ENCODE measurements around the gene PLEKHB2.

The PLEKHB2 gene

GRCh38 chr2:131093006-131093695 lies 12.0 kb upstream of the PLEKHB2 start, which contains the start of gene FAM168B:
TSS of gene FAM168B (minus strand) at chr2:131093460. CDS start at chr2:131082646, 10,814 bp downstream.
- peak; percentile 88 for ATAC-seq (ENCODE audit: insufficient read depth, low read depth)
- Histone ChIP-seq H4K20me1 (ENCODE audit: insufficient read depth, low read length) (peaks cover 37% of the 10 kb centered on the region; the same call in 1 of the 2 replicates), H3K9ac (ENCODE audit: low read depth, low read length) (peak within 1 kb of the TSS; percentile 99)

GRCh38 chr2:131093696-131094462 lies 11.3 kb upstream of the PLEKHB2 start:
- no peak for TF ChIP-seq CTCF (IDR thresholded peaks at IDR 0.05; ENCODE audit: borderline replicate concordance, extremely low read depth, low read length, poor library complexity, severe bottlenecking)
- H3K36me3 ChIP-seq (ENCODE audit: insufficient read depth, low read length) = peaks cover 9% of the 10 kb centered on the region
- H4K20me1 ChIP-seq (ENCODE audit: insufficient read depth, low read length) = peaks cover 31% of the 10 kb centered on the region; the same call in 1 of the 2 replicates
- no peaks in the 10 kb centered on the region for H3K27me3 ChIP-seq (ENCODE audit: insufficient read depth, low read length, poor library complexity)
- peak overlapping the region; percentile 99 for H3K9ac ChIP-seq (ENCODE audit: low read depth, low read length)
- DNase-seq (no peak), ATAC-seq (ENCODE audit: insufficient read depth, low read depth) (peak; percentile 85)
- peak overlapping the region; percentile 89 for H2AFZ ChIP-seq (ENCODE audit: low read depth, low read length)
- peaks cover 47% of the 10 kb centered on the region for H3K79me2 ChIP-seq (ENCODE audit: insufficient read depth, low read length)
- peak overlapping the region; percentile 84 for H3K4me2 ChIP-seq (ENCODE audit: insufficient read depth, low read length)
- peak overlapping the region; percentile 75 to 85 for H3K4me3 ChIP-seq (ENCODE audit: low read depth in 1 of 2, low read length in 2 of 2)
- peaks cover 25% of the 10 kb centered on the region for H3K4me1 ChIP-seq (ENCODE audit: insufficient read depth, low read length)
- H3K9me3 ChIP-seq (ENCODE audit: insufficient read depth, low read length, severe bottlenecking) = no peaks in the 10 kb centered on the region
- H3K27ac ChIP-seq (ENCODE audit: low read length) = peak overlapping the region; percentile 93

More at GRCh38 chr2:131093006-131093695, 12.0 kb upstream of the PLEKHB2 start, which contains the start of gene FAM168B:
- no peaks in the 10 kb centered on the region for H3K27me3 ChIP-seq (ENCODE audit: insufficient read depth, low read length, poor library complexity)
- H3K27ac ChIP-seq (ENCODE audit: low read length) = peak within 1 kb of the TSS; percentile 93
- TF ChIP-seq CTCF (IDR thresholded peaks at IDR 0.05; ENCODE audit: borderline replicate concordance, extremely low read depth, low read length, poor library complexity, severe bottlenecking) = no peak
- TF ChIP-seq EZH2 (IDR thresholded peaks at IDR 0.05; ENCODE audit: borderline replicate concordance, low read depth, low read length, severe bottlenecking) = no peak
- peak within 1 kb of the TSS; percentile 84 for H3K4me2 ChIP-seq (ENCODE audit: insufficient read depth, low read length)
- peak within 1 kb of the TSS; percentile 89 for H2AFZ ChIP-seq (ENCODE audit: low read depth, low read length)
- H3K9me3 ChIP-seq (ENCODE audit: insufficient read depth, low read length, severe bottlenecking) = no peaks in the 10 kb centered on the region
- DNase-seq = peak; percentile 88
- H3K4me3 ChIP-seq (ENCODE audit: low read depth in 1 of 2, low read length in 2 of 2) = peak within 1 kb of the TSS; percentile 75 to 85
- peaks cover 25% of the 10 kb centered on the region for H3K4me1 ChIP-seq (ENCODE audit: insufficient read depth, low read length)
- peaks cover 55% of the 10 kb centered on the region for H3K79me2 ChIP-seq (ENCODE audit: insufficient read depth, low read length)
- peaks cover 16% of the 10 kb centered on the region for H3K36me3 ChIP-seq (ENCODE audit: insufficient read depth, low read length)

- Histone ChIP-seq H3K27me3 (ENCODE audit: insufficient read depth, low read length, poor library complexity) (no peaks in the 10 kb centered on the region), H3K4me2 (ENCODE audit: insufficient read depth, low read length) (peak overlapping the region; percentile 84), H3K79me2 (ENCODE audit: insufficient read depth, low read length) (peaks cover 40% of the 10 kb centered on the region), H2AFZ (ENCODE audit: low read depth, low read length) (0 out of 2 replicates have a peak overlapping the region, but pooled peaks have one; percentile 89), H3K9me3 (ENCODE audit: insufficient read depth, low read length, severe bottlenecking) (no peaks in the 10 kb centered on the region), H3K4me3 (ENCODE audit: low read depth in 1 of 2, low read length in 2 of 2) (peak overlapping the region in 1 of 2 experiments; percentile 75; a peak in 2 of 4 replicates), H3K9ac (ENCODE audit: low read depth, low read length) (peak overlapping the region; percentile 99), H4K20me1 (ENCODE audit: insufficient read depth, low read length) (peaks cover 27% of the 10 kb centered on the region; the same call in 1 of the 2 replicates), H3K36me3 (ENCODE audit: insufficient read depth, low read length) (peaks cover 5% of the 10 kb centered on the region), H3K27ac (ENCODE audit: low read length) (peak overlapping the region; percentile 93; the same call in 1 of the 2 replicates), H3K4me1 (ENCODE audit: insufficient read depth, low read length) (peaks cover 25% of the 10 kb centered on the region)
- DNase-seq = no peak
- no peak for ATAC-seq (ENCODE audit: insufficient read depth, low read depth)
- TF ChIP-seq CTCF (IDR thresholded peaks at IDR 0.05; ENCODE audit: borderline replicate concordance, extremely low read depth, low read length, poor library complexity, severe bottlenecking) = no peak
- no peak for TF ChIP-seq EZH2 (IDR thresholded peaks at IDR 0.05; ENCODE audit: borderline replicate concordance, low read depth, low read length, severe bottlenecking)
Observed at GRCh38 chr2:131094463-131095281, 10.5 kb upstream of the PLEKHB2 start.
